Measurements from ENCODE around the gene EML5.

EML5 gene

DNA sequence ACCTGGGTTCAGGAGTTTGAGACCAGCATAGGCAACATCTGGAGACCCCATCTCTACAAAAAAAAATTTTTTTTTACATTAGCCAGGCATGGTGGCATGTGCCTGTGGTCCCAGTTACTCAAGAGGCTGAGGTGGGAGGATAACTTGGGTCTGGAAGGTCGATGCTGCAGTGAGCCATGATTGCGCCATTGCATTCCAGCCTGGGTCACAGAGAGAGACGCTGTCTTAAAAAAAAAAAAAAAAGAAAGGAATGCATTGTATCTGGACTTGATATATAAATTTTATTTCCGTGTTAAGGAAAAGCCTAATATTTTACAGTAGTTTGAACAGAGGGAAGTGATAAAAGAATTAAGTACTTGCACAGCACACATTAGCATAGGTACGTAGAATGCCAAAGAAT is 132.7 kb downstream of the EML5 start:
- Histone ChIP-seq H3K4me1 (ENCODE audit: insufficient read depth, low read length) (no peaks in the 10 kb centered on the region), H3K36me3 (ENCODE audit: insufficient read depth, low read length) (no peaks in the 10 kb centered on the region), H3K9me3 (ENCODE audit: control insufficient read depth, insufficient read depth, low read length) (no peaks in the 10 kb centered on the region), H3K9ac (ENCODE audit: low read depth, low read length) (no peak overlapping the region)

DNA sequence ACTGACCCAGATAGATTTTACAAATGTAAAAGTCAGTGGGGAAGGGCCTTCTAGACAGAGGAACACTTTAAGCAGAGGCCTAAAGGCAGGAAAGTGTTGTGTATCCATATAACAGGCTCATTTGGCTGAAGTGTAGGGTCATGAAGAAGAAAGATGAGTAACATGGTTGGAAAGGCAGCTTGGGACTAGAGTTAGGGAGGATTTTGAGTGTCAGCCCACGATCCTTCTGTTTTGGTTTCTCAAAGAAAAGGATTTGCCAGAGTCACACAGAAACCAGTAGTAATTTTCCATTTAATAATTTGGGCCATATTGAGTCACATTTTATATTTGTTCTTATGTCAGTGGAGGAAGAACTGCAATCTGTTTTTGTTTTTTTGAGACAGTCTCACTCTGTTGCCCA is 153.5 kb downstream of the EML5 start:
- Histone ChIP-seq H3K9ac (ENCODE audit: low read depth, low read length) (no peak overlapping the region), H3K9me3 (ENCODE audit: control insufficient read depth, insufficient read depth, low read length) (no peaks in the 10 kb centered on the region), H3K4me1 (ENCODE audit: insufficient read depth, low read length) (0 out of 2 replicates have a peak, but pooled peaks cover 3% of the 10 kb centered on the region), H3K36me3 (ENCODE audit: insufficient read depth, low read length) (no peaks in the 10 kb centered on the region)

DNA sequence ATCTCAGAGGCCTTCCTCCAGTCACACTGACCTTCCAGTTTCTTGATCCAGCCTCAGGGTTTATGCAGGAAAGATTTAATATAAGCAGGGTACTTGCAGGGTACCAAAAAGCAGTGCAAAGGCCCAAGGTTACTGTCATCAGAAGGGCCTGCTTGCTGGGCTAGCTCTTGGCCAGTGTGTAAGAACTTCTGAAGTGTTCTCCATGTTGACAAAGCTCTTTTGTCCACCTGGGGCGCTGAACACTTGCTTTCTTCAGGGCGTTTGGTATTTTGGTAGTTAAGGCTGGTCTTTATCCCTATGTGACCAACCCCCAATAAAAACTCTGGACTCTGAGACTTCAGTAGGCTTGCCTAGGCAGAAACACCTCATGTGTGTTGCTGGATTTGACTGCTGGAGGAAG is 160.2 kb downstream of the EML5 start:
- Histone ChIP-seq H3K9ac (ENCODE audit: low read depth, low read length) (no peak overlapping the region), H3K36me3 (ENCODE audit: insufficient read depth, low read length) (no peaks in the 10 kb centered on the region), H3K9me3 (ENCODE audit: control insufficient read depth, insufficient read depth, low read length) (no peaks in the 10 kb centered on the region; the same call in 1 of the 2 replicates), H3K4me1 (ENCODE audit: insufficient read depth, low read length) (peaks cover 6% of the 10 kb centered on the region; the same call in 1 of the 2 replicates)

DNA sequence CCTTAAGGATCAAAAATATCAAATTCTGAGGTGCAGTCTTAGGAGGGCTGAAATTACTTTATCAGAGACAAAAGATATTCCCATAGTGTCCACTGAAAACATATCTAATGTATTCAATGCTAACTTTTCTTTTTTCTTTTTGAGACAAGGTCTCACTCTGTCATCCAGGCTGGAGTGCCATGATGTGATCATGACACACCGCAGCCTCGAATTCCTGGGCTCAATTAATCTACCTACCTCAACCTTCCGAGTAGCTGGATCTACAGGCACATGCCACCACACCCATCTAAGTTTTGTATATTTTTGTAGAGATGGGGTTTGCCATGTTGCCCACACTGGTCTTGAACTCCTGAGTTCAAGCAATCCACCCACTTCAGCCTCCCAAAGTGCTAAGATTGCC is 161.7 kb downstream of the EML5 start:
- Histone ChIP-seq H3K4me1 (ENCODE audit: insufficient read depth, low read length) (peaks cover 6% of the 10 kb centered on the region; the same call in 1 of the 2 replicates), H3K9ac (ENCODE audit: low read depth, low read length) (no peak overlapping the region), H3K9me3 (ENCODE audit: control insufficient read depth, insufficient read depth, low read length) (no peaks in the 10 kb centered on the region; the same call in 1 of the 2 replicates), H3K36me3 (ENCODE audit: insufficient read depth, low read length) (no peaks in the 10 kb centered on the region)

DNA sequence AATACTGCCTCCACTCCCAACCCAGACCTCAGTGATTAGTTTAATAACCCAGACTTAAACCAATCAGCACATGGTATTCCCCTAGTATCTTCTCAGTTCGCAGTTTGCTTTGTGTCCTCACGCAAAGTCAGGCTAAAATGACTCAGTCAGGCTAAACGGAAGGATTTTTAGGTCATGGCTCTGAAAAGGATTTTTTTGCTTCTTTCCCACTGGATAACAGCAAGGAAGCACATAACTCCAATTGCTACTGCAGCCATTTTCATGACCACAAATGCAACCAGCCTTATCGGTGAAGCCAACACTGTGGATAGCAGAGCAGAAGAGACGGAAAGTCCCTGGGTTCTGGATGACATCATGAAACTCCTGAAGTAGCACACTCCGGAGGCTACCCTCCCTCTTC is 162.2 kb downstream of the EML5 start:
- peaks cover 6% of the 10 kb centered on the region; the same call in 1 of the 2 replicates for H3K4me1 ChIP-seq (ENCODE audit: insufficient read depth, low read length)
- H3K36me3 ChIP-seq (ENCODE audit: insufficient read depth, low read length), result no peaks in the 10 kb centered on the region
- no peak overlapping the region for H3K9ac ChIP-seq (ENCODE audit: low read depth, low read length)
- H3K9me3 ChIP-seq (ENCODE audit: control insufficient read depth, insufficient read depth, low read length), result no peaks in the 10 kb centered on the region; the same call in 1 of the 2 replicates

DNA sequence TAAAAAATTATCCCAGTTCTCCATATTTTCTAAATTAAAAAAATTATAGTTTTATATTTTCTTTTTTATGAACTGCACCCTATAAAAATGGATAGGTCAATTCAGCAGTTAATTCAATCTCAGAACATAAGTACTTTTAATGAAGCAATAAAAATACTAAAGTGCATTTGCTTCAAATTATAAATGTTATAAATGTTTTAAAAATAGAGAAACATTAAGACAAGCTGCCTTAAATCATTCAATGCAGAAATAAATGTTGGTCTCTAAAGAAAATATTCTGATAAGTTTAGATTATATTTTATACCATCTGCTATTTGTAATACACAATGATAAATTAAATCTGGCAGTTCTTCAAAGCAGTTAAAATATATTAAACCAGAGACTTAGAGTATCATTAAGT is 164.3 kb downstream of the EML5 start:
- Histone ChIP-seq H3K9ac (ENCODE audit: low read depth, low read length) (no peak overlapping the region), H3K36me3 (ENCODE audit: insufficient read depth, low read length) (no peaks in the 10 kb centered on the region), H3K9me3 (ENCODE audit: control insufficient read depth, insufficient read depth, low read length) (no peaks in the 10 kb centered on the region; the same call in 1 of the 2 replicates), H3K4me1 (ENCODE audit: insufficient read depth, low read length) (peaks cover 6% of the 10 kb centered on the region; the same call in 1 of the 2 replicates)

DNA sequence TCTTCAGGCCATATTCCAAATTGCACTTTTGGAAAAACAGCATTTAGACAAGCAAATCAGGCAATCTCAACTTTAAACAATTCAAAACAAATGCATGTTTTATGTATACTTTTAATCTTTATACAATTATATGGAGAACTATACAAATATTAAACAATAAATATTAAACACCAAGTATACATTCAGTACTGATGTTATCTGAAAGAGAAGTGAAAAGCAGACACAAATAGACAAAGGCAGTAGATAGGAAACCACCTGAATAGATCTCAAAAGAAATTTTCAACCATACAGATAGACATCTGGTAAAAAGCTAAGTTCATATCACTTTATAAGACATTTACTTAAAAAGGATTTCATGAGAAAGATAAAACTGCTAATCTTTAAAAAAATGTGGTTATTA is 164.7 kb downstream of the EML5 start:
- H3K4me1 ChIP-seq (ENCODE audit: insufficient read depth, low read length), result peaks cover 6% of the 10 kb centered on the region; the same call in 1 of the 2 replicates
- no peak overlapping the region for H3K9ac ChIP-seq (ENCODE audit: low read depth, low read length)
- H3K9me3 ChIP-seq (ENCODE audit: control insufficient read depth, insufficient read depth, low read length), result no peaks in the 10 kb centered on the region; the same call in 1 of the 2 replicates
- H3K36me3 ChIP-seq (ENCODE audit: insufficient read depth, low read length), result no peaks in the 10 kb centered on the region

DNA sequence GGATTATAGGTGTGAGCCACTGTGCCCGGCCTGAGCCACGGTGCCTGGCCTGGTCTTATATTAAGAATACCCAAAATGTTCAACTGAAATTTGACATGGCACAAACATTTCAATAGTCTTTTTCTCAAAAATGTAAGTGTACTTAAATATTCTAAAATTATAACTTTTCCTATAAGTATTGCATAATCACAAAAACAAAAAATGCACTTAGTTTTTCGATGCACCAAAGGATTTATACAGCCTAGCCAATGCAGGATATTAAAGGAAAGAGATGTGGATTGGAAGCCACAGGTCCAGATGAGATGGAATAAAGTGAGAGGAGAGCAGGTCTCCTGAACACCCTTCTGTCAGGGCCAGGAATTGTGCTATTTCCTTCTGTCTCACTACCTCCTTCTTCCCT is 167.1 kb downstream of the EML5 start:
- no peaks in the 10 kb centered on the region; the same call in 1 of the 2 replicates for H3K9me3 ChIP-seq (ENCODE audit: control insufficient read depth, insufficient read depth, low read length)
- H3K36me3 ChIP-seq (ENCODE audit: insufficient read depth, low read length), result no peaks in the 10 kb centered on the region
- H3K4me1 ChIP-seq (ENCODE audit: insufficient read depth, low read length), result peaks cover 8% of the 10 kb centered on the region
- no peak overlapping the region for H3K9ac ChIP-seq (ENCODE audit: low read depth, low read length)

DNA sequence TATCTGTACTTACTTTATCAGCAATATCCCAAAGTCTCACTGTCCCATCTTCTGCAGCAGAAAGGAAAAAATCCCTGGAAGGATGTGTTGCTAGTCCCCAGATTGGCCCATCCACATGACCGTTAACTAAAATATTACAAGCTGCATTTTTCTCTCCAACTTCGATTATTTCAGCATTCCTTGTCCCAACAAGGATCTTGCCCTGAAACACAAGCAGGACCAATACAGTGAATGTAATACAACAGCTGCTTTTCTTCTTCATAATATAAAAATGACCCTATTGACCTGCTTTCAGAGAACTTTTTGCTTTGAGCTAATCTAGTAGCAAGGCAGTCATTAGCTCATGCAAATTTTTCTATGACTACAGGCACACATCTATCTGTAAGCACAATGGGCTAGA is 171.7 kb downstream of the EML5 start:
- H3K36me3 ChIP-seq (ENCODE audit: insufficient read depth, low read length), result no peaks in the 10 kb centered on the region
- no peak overlapping the region for H3K9ac ChIP-seq (ENCODE audit: low read depth, low read length)
- no peaks in the 10 kb centered on the region for H3K9me3 ChIP-seq (ENCODE audit: control insufficient read depth, insufficient read depth, low read length)
- peaks cover 14% of the 10 kb centered on the region; the same call in 1 of the 2 replicates for H3K4me1 ChIP-seq (ENCODE audit: insufficient read depth, low read length)

DNA sequence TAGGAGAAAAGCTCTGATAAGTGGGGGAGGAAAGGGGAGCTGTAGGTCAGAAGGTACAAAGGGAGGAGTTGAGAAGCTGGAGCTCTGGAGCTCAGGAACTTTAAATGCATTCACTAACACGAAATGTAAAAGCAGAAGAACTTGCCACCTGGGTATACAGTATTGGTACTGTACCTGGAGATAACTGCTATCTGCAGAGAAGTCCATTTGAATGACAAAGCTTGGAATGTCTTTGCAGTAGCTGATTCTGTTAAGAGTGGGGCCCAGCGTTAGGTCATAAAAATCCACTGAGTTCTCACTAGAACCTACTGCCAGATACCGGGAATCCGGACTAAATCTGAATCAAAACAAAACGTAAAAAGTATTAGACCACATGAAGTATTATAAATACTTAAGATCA is 174.3 kb downstream of the EML5 start:
- H3K9ac ChIP-seq (ENCODE audit: low read depth, low read length), result no peak overlapping the region
- no peaks in the 10 kb centered on the region for H3K9me3 ChIP-seq (ENCODE audit: control insufficient read depth, insufficient read depth, low read length)
- H3K4me1 ChIP-seq (ENCODE audit: insufficient read depth, low read length), result peaks cover 14% of the 10 kb centered on the region; the same call in 1 of the 2 replicates
- H3K36me3 ChIP-seq (ENCODE audit: insufficient read depth, low read length), result peaks cover 6% of the 10 kb centered on the region; the same call in 1 of the 2 replicates

DNA sequence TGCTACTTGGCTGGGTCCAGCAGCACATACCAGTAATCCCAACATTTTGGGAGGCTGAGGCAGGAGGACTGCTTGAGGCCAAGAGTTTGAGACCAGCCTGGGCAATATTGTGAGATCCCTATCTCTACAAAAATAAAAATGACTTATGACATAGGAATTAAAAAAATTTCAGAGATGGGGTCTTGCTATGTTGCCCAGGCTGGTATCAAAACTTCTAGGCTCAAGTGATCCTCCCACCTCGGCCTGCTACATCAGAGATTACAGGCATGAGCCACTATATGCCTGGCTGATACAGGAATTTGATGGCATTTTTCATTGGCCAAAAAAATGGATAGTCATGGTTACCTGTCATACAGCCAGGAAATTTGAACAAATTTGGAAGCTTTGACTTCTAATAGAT is 175.3 kb downstream of the EML5 start:
- H3K9me3 ChIP-seq (ENCODE audit: control insufficient read depth, insufficient read depth, low read length), result no peaks in the 10 kb centered on the region
- H3K4me1 ChIP-seq (ENCODE audit: insufficient read depth, low read length), result peaks cover 14% of the 10 kb centered on the region; the same call in 1 of the 2 replicates
- no peak overlapping the region for H3K9ac ChIP-seq (ENCODE audit: low read depth, low read length)
- peaks cover 7% of the 10 kb centered on the region; the same call in 1 of the 2 replicates for H3K36me3 ChIP-seq (ENCODE audit: insufficient read depth, low read length)

DNA sequence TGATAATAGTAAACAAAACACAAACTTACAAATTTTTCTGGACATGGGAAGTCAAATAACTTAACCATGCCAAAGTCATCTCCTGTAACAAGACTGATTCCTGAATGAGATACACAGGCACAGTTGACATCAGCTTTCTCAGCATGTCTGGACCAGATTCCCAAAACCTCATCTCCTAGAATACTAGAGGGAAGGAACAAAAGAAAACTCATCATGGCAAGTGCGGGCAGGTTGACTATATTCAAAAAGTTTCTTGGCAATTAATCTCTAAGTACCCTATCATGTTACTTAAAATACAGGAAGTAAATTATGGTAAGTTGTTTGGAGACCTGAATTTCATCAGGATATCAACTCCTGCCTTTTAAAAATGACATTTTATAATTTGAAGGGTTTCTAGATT is 176.1 kb downstream of the EML5 start:
- H3K9ac ChIP-seq (ENCODE audit: low read depth, low read length), result no peak overlapping the region
- H3K4me1 ChIP-seq (ENCODE audit: insufficient read depth, low read length), result peaks cover 14% of the 10 kb centered on the region; the same call in 1 of the 2 replicates
- no peaks in the 10 kb centered on the region for H3K9me3 ChIP-seq (ENCODE audit: control insufficient read depth, insufficient read depth, low read length)
- H3K36me3 ChIP-seq (ENCODE audit: insufficient read depth, low read length), result peaks cover 7% of the 10 kb centered on the region; the same call in 1 of the 2 replicates

DNA sequence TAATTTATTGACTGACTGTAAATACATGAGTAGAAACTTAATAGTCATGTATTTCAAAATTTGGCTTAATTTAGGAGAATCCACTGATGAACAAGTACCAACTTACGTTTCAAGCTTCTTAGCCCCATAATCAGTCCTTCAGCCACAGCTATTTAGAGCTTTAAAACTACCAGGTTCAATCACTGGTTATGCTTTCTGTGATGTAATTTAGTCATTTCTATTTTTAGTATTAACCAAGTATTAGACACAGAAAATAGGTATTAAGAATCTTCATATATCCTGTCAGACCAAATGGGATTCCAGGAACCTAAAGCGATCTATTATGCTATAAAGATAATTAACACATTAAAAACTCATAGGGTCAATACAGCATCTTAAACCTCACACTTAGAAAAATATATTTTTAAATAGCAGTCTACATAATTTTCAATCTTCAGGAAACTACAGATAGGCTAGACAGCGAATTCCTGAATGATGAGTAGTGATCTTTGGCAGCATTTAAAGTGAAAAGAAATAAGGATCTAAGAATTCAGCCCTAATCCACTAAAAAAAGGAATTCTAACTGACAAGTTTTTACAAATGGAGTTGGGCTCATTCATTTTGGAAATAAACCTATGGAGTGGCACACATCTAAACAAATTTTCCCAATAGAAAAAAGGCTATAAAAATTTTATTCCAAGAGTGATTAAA is 178.4 kb downstream of the EML5 start:
- Histone ChIP-seq H3K36me3 (ENCODE audit: insufficient read depth, low read length) (peaks cover 20% of the 10 kb centered on the region), H3K9ac (ENCODE audit: low read depth, low read length) (no peak overlapping the region), H3K4me1 (ENCODE audit: insufficient read depth, low read length) (peaks cover 9% of the 10 kb centered on the region; the same call in 1 of the 2 replicates)

DNA sequence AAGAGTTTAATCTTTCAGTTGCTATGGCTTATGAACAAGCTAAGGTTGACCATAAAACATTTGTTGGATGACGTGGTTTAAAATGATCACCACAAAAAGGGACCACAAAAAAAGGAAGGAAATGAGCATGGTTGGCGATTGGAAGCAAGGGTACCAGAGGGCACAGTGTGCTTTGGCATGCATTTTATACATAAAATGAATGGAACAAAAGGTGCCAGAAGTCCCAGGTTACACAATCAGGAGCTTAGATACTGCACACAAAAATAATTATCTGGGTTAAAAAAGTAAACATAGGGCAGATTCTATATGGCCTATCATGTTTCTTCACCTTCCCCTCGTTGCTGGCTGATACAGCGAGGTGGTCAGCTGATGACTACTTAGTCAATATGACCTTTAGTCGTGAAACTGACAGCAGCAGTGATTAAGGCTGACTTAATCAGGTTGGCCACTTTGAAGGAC is 179.2 kb downstream of the EML5 start:
- Histone ChIP-seq H3K36me3 (ENCODE audit: insufficient read depth, low read length) (peaks cover 20% of the 10 kb centered on the region), H3K9ac (ENCODE audit: low read depth, low read length) (no peak overlapping the region), H3K9me3 (ENCODE audit: control insufficient read depth, insufficient read depth, low read length) (no peaks in the 10 kb centered on the region), H3K4me1 (ENCODE audit: insufficient read depth, low read length) (peaks cover 7% of the 10 kb centered on the region; the same call in 1 of the 2 replicates)

More for the DNA sequence above, 178.4 kb downstream of the EML5 start:
- no peaks in the 10 kb centered on the region for H3K9me3 ChIP-seq (ENCODE audit: control insufficient read depth, insufficient read depth, low read length)

DNA sequence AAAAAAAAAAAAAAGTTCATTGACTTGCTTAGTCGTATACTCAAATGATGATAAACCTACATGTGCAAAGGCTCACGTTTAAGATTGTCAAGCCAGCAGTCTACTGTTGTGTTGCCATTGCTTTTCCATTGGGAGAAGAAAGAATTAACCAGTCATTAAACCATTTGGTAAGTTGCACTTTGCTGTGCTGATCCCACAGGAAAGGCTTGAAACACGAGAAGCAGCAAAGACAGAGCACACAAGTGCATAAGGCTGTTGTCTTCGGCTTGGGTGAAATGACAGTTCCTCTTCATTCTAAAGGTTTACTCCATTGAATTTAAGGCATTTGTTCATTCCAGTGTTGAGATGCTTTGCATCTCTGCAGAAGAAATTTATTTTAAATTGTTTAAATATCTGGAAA is 179.8 kb downstream of the EML5 start:
- Histone ChIP-seq H3K36me3 (ENCODE audit: insufficient read depth, low read length) (peaks cover 26% of the 10 kb centered on the region), H3K9ac (ENCODE audit: low read depth, low read length) (no peak overlapping the region), H3K4me1 (ENCODE audit: insufficient read depth, low read length) (peaks cover 1% of the 10 kb centered on the region; the same call in 1 of the 2 replicates), H3K9me3 (ENCODE audit: control insufficient read depth, insufficient read depth, low read length) (no peaks in the 10 kb centered on the region)

All from ES-I3 (cell line).